ENCODE data around the gene TELO2.

Gene TELO2

GRCh38 chr16:1500465-1501150, 7.4 kb downstream of the TELO2 start:
- no peak for DNase-seq

- no peak for DNase-seq
These were observed 8.5 kb downstream of the TELO2 start for GRCh38 chr16:1501630-1502029.

GRCh38 chr16:1502092-1503004, 9.2 kb downstream of the TELO2 start:
- no peak for DNase-seq

GRCh38 chr16:1503110-1503955, 10.2 kb downstream of the TELO2 start:
- no peak for DNase-seq

- DNase-seq = no peak
These were observed 12.1 kb downstream of the TELO2 start for GRCh38 chr16:1505073-1505844.

- no peak for DNase-seq
These were observed 12.8 kb downstream of the TELO2 start for GRCh38 chr16:1505912-1506311.

- no peak for DNase-seq
These were observed 13.5 kb downstream of the TELO2 start for GRCh38 chr16:1506494-1507213.

- no peak for DNase-seq
These were observed 15.5 kb downstream of the TELO2 start for GRCh38 chr16:1508494-1509187.

GRCh38 chr16:1509307-1510221, 16.4 kb downstream of the TELO2 start:
- DNase-seq = no peak

- DNase-seq = no peak
These were observed 17.1 kb downstream of the TELO2 start for GRCh38 chr16:1510272-1510671.

GRCh38 chr16:1510941-1511351, 17.8 kb downstream of the TELO2 start:
- DNase-seq = no peak

- no peak for DNase-seq
These were observed 18.8 kb downstream of the TELO2 start for GRCh38 chr16:1511662-1512569.

GRCh38 chr16:1512774-1513173, 19.6 kb downstream of the TELO2 start:
- DNase-seq = no peak

- no peak for DNase-seq
These were observed 21.3 kb downstream of the TELO2 start for GRCh38 chr16:1514507-1514906.

- DNase-seq = no peak
These were observed 25.5 kb downstream of the TELO2 start for GRCh38 chr16:1518626-1519135.

- DNase-seq = no peak
These were observed 26.7 kb downstream of the TELO2 start for GRCh38 chr16:1519831-1520230.

GRCh38 chr16:1520461-1520860, 27.3 kb downstream of the TELO2 start:
- DNase-seq = no peak

GRCh38 chr16:1523581-1524245, 30.6 kb downstream of the TELO2 start:
- DNase-seq = no peak

Measured in islet precursor cell (in vitro differentiated cells).